Naive thymus-derived CD8-positive, alpha-beta T cell (primary cell): ENCODE data around the gene LAPTM5. TPM values are rescaled to one million over a fixed set of nuclear protein-coding genes. Genes with fewer than 3 reads are reported as not detected.
"Not testable (repeated sequence)": the region's sequence is repeated elsewhere in the genome, so short reads cannot be mapped to it uniquely, and the experiment has no call there.

Experiments
- ATAC-seq, 2 donors: fragments of 150-1000 bp; cut with Tn5 transposase in 1 of 2; sonication (Bioruptor Pico), chemical (Tn5 transposase) in 1 of 2; 1 replicate in 1 of 2; 2 replicates in 1 of 2; pipeline ENCODE4 v1.10.0; 2021; ENCODE audit warnings: mild to moderate bottlenecking in 2 of 2, moderate library complexity in 2 of 2
- POLR2A ChIA-PET: fragments of 350-600 bp; sonication (Branson Sonifier 250); formaldehyde crosslinking; loops from one replicate; lab custom pipeline; 2021; ENCODE audit warnings: antibody characterized with exemption; lab: Charles Lee
- DNase-seq, 10 donors: peaks; one replicate each; pipeline versions ENCODE4 v3.0.0 to v3.0.0-alpha.2; 2020 to 2022
- H3K27ac Mint-ChIP-seq, 10 donors: one replicate each; pipeline ENCODE4 v1.8.0; 2020 to 2022; ENCODE audit warnings: mild to moderate bottlenecking in 10 of 10, mixed read lengths in 10 of 10, moderate library complexity in 4 of 10, inconsistent platforms in 1 of 10
- H3K27me3 Mint-ChIP-seq, 5 donors: one replicate each; pipeline ENCODE4 v1.8.0; 2021 to 2022; ENCODE audit warnings: mixed read lengths in 5 of 5
- H3K36me3 Mint-ChIP-seq, 3 donors: one replicate each; pipeline ENCODE4 v1.8.0; 2020 to 2022; ENCODE audit warnings: mixed read lengths in 3 of 3, mild to moderate bottlenecking in 2 of 3, inconsistent platforms in 1 of 3
- H3K4me1 Mint-ChIP-seq, 4 donors: one replicate each; pipeline ENCODE4 v1.8.0; 2021 to 2022; ENCODE audit warnings: mixed read lengths in 4 of 4
- H3K4me3 Mint-ChIP-seq, 10 donors: one replicate each; pipeline ENCODE4 v1.8.0; 2020 to 2022; ENCODE audit warnings: mild to moderate bottlenecking in 10 of 10, mixed read lengths in 10 of 10, moderate library complexity in 6 of 10, inconsistent platforms in 1 of 10
- H3K9me3 Mint-ChIP-seq, 9 donors: one replicate each; pipeline ENCODE4 v1.8.0; 2020 to 2022; ENCODE audit warnings: mixed read lengths in 9 of 9, mild to moderate bottlenecking in 3 of 9, inconsistent platforms in 1 of 9, moderate library complexity in 1 of 9
- polyA plus RNA-seq, 3 donors: library from polyadenylated mRNA; unstranded; fragments of 300-500 nt; fragmentation: Illumina TruSeq; gene quantifications; one replicate each; pipeline ENCODE4 v1.2.3, GENCODE V29; 2021
- total RNA-seq, 8 experiments: library from RNA in 2 of 8; stranded (reverse) in 2 of 8; gene quantifications; one replicate each; pipeline ENCODE4 v1.2.3 and lab custom pipeline; 2021 to 2026

The LAPTM5 gene
- total and polyA plus RNA-seq, 5 experiments from 2014 or later: 534 to 602 (median 565) TPM

- H3K27ac Mint-ChIP-seq: no peak overlapping the region
- ATAC-seq (no peak), DNase-seq (no peak)
- peaks cover 0 to 15% (median 10%) of the 10 kb centered on the region in 4 donors for H3K4me1 Mint-ChIP-seq
- H3K4me3 Mint-ChIP-seq: no peak overlapping the region
- no peaks in the 10 kb centered on the region for H3K36me3 Mint-ChIP-seq
- POLR2A ChIA-PET: no interaction called here
- no peaks in the 10 kb centered on the region for H3K9me3 Mint-ChIP-seq
- H3K27me3 Mint-ChIP-seq: peaks cover 4 to 20% (median 12%) of the 10 kb centered on the region in 5 donors
Observed at GRCh38 chr1:30691480-30691879, 66.1 kb downstream of the LAPTM5 start.

DNA sequence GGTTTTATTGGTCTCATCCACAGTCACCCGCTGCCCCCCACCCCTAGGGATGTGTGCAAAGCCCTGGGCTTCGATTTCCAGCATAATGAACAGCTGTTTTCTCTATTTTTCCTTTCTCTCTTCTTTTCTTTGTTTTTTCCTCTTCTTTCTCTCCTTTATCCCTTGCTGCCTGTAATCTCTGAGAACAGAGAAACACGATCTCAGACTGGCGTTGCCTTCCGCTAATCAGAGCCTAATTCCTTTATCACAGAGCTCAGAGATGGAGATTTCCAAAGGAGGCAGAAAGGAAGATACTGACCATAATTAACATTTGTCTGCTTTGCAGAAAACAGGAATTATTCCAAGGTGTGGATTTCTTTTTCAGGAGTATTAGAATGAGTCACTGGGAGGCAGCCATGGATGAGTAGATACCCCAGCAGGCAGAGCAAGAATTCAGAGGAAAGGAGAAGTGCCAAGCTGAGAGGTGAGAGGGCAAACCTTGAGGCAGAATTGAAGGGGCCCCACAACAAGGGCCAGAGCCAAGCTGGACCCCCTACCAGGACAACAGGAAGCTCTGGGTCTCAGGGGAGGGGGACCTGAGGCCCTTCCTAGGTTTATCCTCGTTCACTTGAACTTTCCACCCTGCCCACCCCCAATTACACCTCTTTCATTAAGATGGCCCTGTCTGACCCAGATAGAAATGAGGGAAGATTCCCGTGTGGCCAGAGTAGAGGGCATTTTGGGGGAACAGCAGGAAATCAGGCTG is 67.5 kb downstream of the LAPTM5 start:
- Mint-ChIP-seq H3K27me3 (peaks cover 2 to 18% (median 12%) of the 10 kb centered on the region in 5 donors), H3K4me1 (peaks cover under 1 to 23% (median 11%) of the 10 kb centered on the region in 4 donors), H3K36me3 (no peaks in the 10 kb centered on the region), H3K9me3 (no peaks in the 10 kb centered on the region), H3K27ac (peak overlapping the region in 1 of 10 donors; percentile 9), H3K4me3 (no peak overlapping the region)
- no peak for DNase-seq
- POLR2A ChIA-PET: no interaction called here
- ATAC-seq: no peak

GRCh38 chr1:30688920-30689794 is 68.4 kb downstream of the LAPTM5 start:
- no peaks in the 10 kb centered on the region for H3K36me3 Mint-ChIP-seq
- no peaks in the 10 kb centered on the region for H3K9me3 Mint-ChIP-seq
- DNase-seq (no peak), ATAC-seq (no peak)
- H3K4me1 Mint-ChIP-seq: peaks cover 7 to 29% (median 18%) of the 10 kb centered on the region in 4 donors
- H3K27me3 Mint-ChIP-seq: peaks cover 2 to 23% (median 19%) of the 10 kb centered on the region in 5 donors
- H3K27ac Mint-ChIP-seq: peak overlapping the region in 2 of 10 donors; percentile 18 to 46
- POLR2A ChIA-PET: no interaction called here
- no peak overlapping the region for H3K4me3 Mint-ChIP-seq

GRCh38 chr1:30688516-30688915 is 69.1 kb downstream of the LAPTM5 start:
- H3K36me3 Mint-ChIP-seq, DNase-seq, H3K4me3 Mint-ChIP-seq, H3K27ac Mint-ChIP-seq, POLR2A ChIA-PET, ATAC-seq, H3K9me3 Mint-ChIP-seq: not testable (repeated sequence)
- Mint-ChIP-seq H3K27me3 (peaks cover 2 to 29% (median 23%) of the 10 kb centered on the region in 5 donors), H3K4me1 (peaks cover 9 to 32% (median 19%) of the 10 kb centered on the region in 4 donors)

- H3K27ac Mint-ChIP-seq: peak overlapping the region in 1 of 10 donors; percentile 65
- ATAC-seq (no peak), DNase-seq (no peak)
- H3K4me3 Mint-ChIP-seq: no peak overlapping the region
- no peaks in the 10 kb centered on the region for H3K9me3 Mint-ChIP-seq
- no peaks in the 10 kb centered on the region for H3K36me3 Mint-ChIP-seq
- H3K4me1 Mint-ChIP-seq: peaks cover 9 to 29% (median 19%) of the 10 kb centered on the region in 4 donors
- POLR2A ChIA-PET: no interaction called here
- peaks cover 2 to 33% (median 23%) of the 10 kb centered on the region in 5 donors for H3K27me3 Mint-ChIP-seq
Observed at GRCh38 chr1:30687886-30688285, 69.7 kb downstream of the LAPTM5 start.

GRCh38 chr1:30686236-30686935 is 71.2 kb downstream of the LAPTM5 start:
- peaks cover 4 to 45% (median 25%) of the 10 kb centered on the region in 5 donors for H3K27me3 Mint-ChIP-seq
- POLR2A ChIA-PET: interaction anchor here (0.6 kb wide), 2 partner anchors 62 to 200 kb away, joined by 3 read pairs; no protein-coding TSS in a partner anchor
- ATAC-seq (no peak), DNase-seq (no peak)
- H3K4me3 Mint-ChIP-seq: peak overlapping the region in 6 of 10 donors; percentile 15 to 84 (median 67)
- peak overlapping the region in 3 of 10 donors; percentile 26 to 86 (median 76) for H3K27ac Mint-ChIP-seq
- no peaks in the 10 kb centered on the region for H3K9me3 Mint-ChIP-seq
- peaks cover 9 to 17% (median 11%) of the 10 kb centered on the region in 4 donors for H3K4me1 Mint-ChIP-seq
- no peaks in the 10 kb centered on the region for H3K36me3 Mint-ChIP-seq

DNA sequence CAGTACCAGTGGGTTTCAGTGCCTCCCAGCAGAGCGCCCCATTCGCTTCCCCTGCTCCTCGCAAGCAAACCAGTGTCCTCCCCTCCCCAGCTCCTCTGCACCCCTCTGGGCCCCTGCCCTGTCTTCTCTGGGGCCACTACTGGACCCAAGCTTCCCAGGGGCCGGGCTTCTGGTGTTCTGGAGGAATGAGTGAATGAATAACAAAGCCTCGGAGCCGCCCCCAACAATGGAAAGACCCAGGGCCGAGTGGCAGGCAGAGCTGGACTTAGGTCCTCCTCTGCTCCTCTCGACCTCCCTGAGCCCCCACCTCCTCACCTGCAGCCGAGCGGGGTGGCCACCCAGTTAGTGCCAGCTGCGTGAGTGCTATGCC is 71.8 kb downstream of the LAPTM5 start:
- peak overlapping the region in 2 of 10 donors; percentile 17 to 86 for H3K27ac Mint-ChIP-seq
- peaks cover 4 to 44% (median 30%) of the 10 kb centered on the region in 5 donors for H3K27me3 Mint-ChIP-seq
- H3K4me3 Mint-ChIP-seq: peak overlapping the region in 8 of 10 donors; percentile 16 to 84 (median 58)
- no peaks in the 10 kb centered on the region for H3K9me3 Mint-ChIP-seq
- ATAC-seq (peak in 1 of 2 donors; percentile 9), DNase-seq (no peak)
- peaks cover 9 to 17% (median 11%) of the 10 kb centered on the region in 4 donors for H3K4me1 Mint-ChIP-seq
- no peaks in the 10 kb centered on the region for H3K36me3 Mint-ChIP-seq
- POLR2A ChIA-PET: interaction anchor here (0.6 kb wide), 1 partner anchor 200 kb away, joined by 3 read pairs; no protein-coding TSS in a partner anchor

- peaks cover 4 to 46% (median 30%) of the 10 kb centered on the region in 5 donors for H3K27me3 Mint-ChIP-seq
- H3K36me3 Mint-ChIP-seq: no peaks in the 10 kb centered on the region
- H3K9me3 Mint-ChIP-seq: no peaks in the 10 kb centered on the region
- peak in 8 of 10 donors; percentile 4 to 75 (median 42) for DNase-seq
- peak; percentile 83 to 87 for ATAC-seq
- H3K4me1 Mint-ChIP-seq: peaks cover 9 to 17% (median 11%) of the 10 kb centered on the region in 4 donors
- POLR2A ChIA-PET: no interaction called here
- H3K4me3 Mint-ChIP-seq: peak overlapping the region; percentile 67 to 84 (median 73)
- H3K27ac Mint-ChIP-seq: peak overlapping the region in 4 of 10 donors; percentile 39 to 86 (median 68)
Observed at GRCh38 chr1:30684881-30685795, 72.4 kb downstream of the LAPTM5 start.

DNA sequence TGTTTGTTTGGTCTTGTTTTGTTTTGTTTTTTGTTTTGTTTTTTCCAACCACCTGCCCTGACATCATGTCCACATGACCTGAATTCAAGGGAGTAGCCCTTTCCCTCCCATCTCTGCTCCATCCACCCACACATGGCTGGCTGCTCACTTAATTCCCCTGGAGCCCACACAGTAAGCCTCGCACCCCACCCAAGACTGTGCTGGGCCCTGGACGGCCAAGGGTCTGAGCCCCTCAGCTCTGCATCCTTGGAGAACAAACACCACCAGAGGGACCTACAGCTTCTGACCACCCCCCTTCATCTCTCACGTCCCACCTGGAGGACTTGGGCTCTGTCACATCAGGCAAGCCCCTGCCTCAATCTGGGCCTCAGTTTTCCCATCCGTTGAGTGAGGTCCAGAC is 73.3 kb downstream of the LAPTM5 start:
- H3K9me3 Mint-ChIP-seq: peaks cover 0 to 2% (median 0%) of the 10 kb centered on the region in 9 donors
- H3K36me3 Mint-ChIP-seq: no peaks in the 10 kb centered on the region
- POLR2A ChIA-PET: no interaction called here
- ATAC-seq (no peak), DNase-seq (no peak)
- peaks cover 9 to 17% (median 11%) of the 10 kb centered on the region in 4 donors for H3K4me1 Mint-ChIP-seq
- peaks cover 4 to 51% (median 31%) of the 10 kb centered on the region in 5 donors for H3K27me3 Mint-ChIP-seq
- H3K4me3 Mint-ChIP-seq: peak overlapping the region in 7 of 10 donors; percentile 3 to 84 (median 48)
- peak overlapping the region in 3 of 10 donors; percentile 41 to 86 (median 70) for H3K27ac Mint-ChIP-seq

DNA sequence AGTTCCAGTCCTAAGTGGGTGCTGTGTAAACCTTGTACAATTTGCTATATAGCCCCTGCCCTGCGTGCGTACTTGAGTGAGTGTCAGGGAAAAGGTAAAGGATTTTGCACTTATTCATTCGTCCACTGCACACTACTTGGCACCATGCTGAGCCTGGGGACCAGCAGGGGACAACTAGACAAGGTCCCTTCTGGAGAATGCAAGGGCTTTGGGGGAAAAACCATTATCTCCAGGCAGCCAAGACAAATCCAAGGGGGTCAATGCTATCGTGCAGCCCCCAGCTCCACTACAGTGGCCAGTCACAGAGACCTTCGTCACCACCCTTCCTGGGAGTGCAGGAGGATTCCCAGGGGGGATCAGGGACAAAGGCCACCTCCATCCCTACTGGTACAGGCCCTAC is 73.9 kb downstream of the LAPTM5 start:
- H3K27ac Mint-ChIP-seq: no peak overlapping the region
- peaks cover 7 to 50% (median 36%) of the 10 kb centered on the region in 5 donors for H3K27me3 Mint-ChIP-seq
- no peak for ATAC-seq
- H3K9me3 Mint-ChIP-seq: peaks cover 0 to 2% (median 0%) of the 10 kb centered on the region in 9 donors
- DNase-seq: no peak
- no peaks in the 10 kb centered on the region for H3K36me3 Mint-ChIP-seq
- no peak overlapping the region for H3K4me3 Mint-ChIP-seq
- POLR2A ChIA-PET: interaction anchor here (0.7 kb wide), 1 partner anchor 37 kb away, joined by 3 read pairs; no protein-coding TSS in a partner anchor
- peaks cover 9 to 17% (median 11%) of the 10 kb centered on the region in 4 donors for H3K4me1 Mint-ChIP-seq
